Spinal cord (tissue), 10 donors: ENCODE results near the gene ERC1. TPM values are rescaled to one million over a fixed set of nuclear protein-coding genes. Genes with fewer than 3 reads are reported as not detected.
A peak's percentile ranks its signal among the peaks of the same experiment; 100 is the strongest.

Source experiments
- DNase-seq, 6 donors: peaks; one replicate each; pipeline versions ENCODE4 v3.0.0 to v3.0.0-alpha.2; 2013 to 2015; ENCODE audit warnings: low spot score in 6 of 6, low read depth in 4 of 6
- H3K27ac ChIP-seq: one replicate; pipeline ENCODE4 v1.5.1; 2013; ENCODE audit warnings: low read depth, low read length, control low read depth
- H3K27me3 ChIP-seq: one replicate; pipeline ENCODE4 v1.6.1; 2013; ENCODE audit warnings: low read length; ENCODE audit not compliant: control insufficient read depth, insufficient read depth
- H3K36me3 ChIP-seq: one replicate; pipeline ENCODE4 v1.6.1; 2013; ENCODE audit warnings: low read length; ENCODE audit not compliant: control insufficient read depth, insufficient read depth
- H3K4me1 ChIP-seq: one replicate; pipeline ENCODE4 v1.6.1; 2013; ENCODE audit warnings: low read length; ENCODE audit not compliant: control insufficient read depth, insufficient read depth
- H3K4me3 ChIP-seq: one replicate; pipeline ENCODE4 v1.5.1; 2013; ENCODE audit warnings: low read depth, low read length, control low read depth
- H3K9me3 ChIP-seq: one replicate; pipeline ENCODE4 v1.6.1; 2013; ENCODE audit warnings: low read length; ENCODE audit not compliant: control insufficient read depth, insufficient read depth
- WGBS: methylation state at CpG from one replicate; pipeline ENCODE4 v1.1.5; 2013; ENCODE audit warnings: missing lambda C conversion rate; ENCODE audit not compliant: insufficient coverage; 5-methylcytosine and 5-hydroxymethylcytosine counted together
- polyA plus RNA-seq, 2 donors: library from polyadenylated mRNA; unstranded; fragments of 120-200 nt; gene quantifications; one replicate each; pipeline ENCODE4 v1.2.1, GENCODE V29; 2013; ENCODE audit not compliant: insufficient read length in 2 of 2
- total RNA-seq, 2 donors: library from RNA; depleted of rRNA in 1 of 2; stranded (reverse); fragments of 120-200 nt in 1 of 2; fragments of >200 nt in 1 of 2; gene quantifications; one replicate each; pipeline versions ENCODE4 v1.2.3 to v1.2.4, GENCODE V29; 2013 to 2014
- donor health status: healthy.

The ERC1 gene
- total and polyA plus RNA-seq, 4 donors, result 44.3 to 75.5 (median 47.9) TPM

DNA sequence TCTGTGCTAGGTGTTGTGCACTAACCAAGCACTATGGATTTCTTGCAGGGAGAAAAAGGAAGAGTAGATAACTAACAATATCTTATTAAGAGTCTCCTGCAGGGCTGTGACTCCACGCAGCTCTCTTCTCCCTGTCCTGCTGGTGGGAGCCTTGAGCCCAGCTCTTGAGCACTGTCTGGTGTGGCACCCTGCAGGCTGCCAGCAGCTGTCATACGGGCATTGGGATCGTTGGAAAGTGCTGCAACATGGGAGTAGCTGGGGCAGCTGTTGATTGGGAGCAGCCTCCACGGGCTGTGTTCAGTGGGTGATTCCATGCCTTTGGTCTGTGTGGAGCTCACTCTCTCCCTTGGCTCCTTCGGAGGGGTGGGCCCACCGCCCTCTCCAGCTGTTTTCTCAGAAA, 478.0 kb downstream of the ERC1 start:
- whole genome bisulfite sequencing, result 55% methylated on average over 5 of the region's 6 CpGs
- Histone ChIP-seq H3K27me3 (no peaks in the 10 kb centered on the region), H3K4me1 (peaks cover 23% of the 10 kb centered on the region), H3K27ac (no peak overlapping the region), H3K4me3 (no peak overlapping the region), H3K36me3 (peaks cover 3% of the 10 kb centered on the region), H3K9me3 (no peaks in the 10 kb centered on the region)
- no peak for DNase-seq

DNA sequence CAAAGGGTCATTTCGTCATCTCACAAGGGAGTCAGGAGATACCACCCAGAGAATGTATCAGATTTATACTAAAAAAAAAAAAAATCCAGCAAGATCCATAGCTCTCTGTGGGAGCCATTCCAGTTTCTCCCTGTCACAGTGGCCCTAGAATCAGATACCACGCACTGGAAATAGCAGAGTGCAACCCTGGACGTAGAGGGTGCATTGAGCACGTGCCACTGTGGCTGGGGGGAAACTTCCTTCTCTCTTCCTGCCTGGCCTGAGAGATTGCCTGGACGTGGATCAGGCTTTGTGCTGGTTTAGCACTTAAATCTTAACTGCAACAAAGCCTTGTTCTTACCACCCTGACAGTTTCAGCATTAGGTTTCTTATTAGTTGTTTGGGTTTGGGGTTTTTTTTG, 479.0 kb downstream of the ERC1 start:
- Histone ChIP-seq H3K27ac (no peak overlapping the region), H3K4me3 (no peak overlapping the region), H3K36me3 (peaks cover 3% of the 10 kb centered on the region), H3K4me1 (peaks cover 23% of the 10 kb centered on the region), H3K9me3 (no peaks in the 10 kb centered on the region), H3K27me3 (no peaks in the 10 kb centered on the region)
- DNase-seq, result no peak
- 60% methylated on average over 1 of the region's 5 CpGs for WGBS

DNA sequence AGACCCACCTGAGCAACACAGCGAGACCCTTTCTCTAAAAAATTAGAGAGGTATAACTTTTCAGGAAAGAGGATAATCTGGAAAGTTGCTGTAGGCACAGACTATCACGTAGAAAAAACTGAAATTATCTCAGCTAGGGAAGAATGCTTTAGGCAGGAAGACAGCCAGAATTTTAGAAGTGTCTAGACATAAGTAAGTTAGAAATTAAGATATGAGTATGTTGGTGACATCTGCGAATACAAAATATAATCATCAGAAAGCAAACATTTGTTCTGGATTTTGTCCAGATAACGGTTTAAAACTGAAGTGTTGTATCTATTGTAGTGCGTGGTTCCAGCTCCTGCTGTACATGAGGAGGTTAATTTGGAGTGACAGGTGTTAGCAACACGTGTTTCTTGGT, 480.2 kb downstream of the ERC1 start:
- 94% methylated on average over 3 of the region's 6 CpGs for WGBS
- Histone ChIP-seq H3K36me3 (peaks cover 3% of the 10 kb centered on the region), H3K27me3 (no peaks in the 10 kb centered on the region), H3K4me3 (no peak overlapping the region), H3K27ac (no peak overlapping the region), H3K4me1 (peaks cover 23% of the 10 kb centered on the region), H3K9me3 (no peaks in the 10 kb centered on the region)
- DNase-seq, result no peak

DNA sequence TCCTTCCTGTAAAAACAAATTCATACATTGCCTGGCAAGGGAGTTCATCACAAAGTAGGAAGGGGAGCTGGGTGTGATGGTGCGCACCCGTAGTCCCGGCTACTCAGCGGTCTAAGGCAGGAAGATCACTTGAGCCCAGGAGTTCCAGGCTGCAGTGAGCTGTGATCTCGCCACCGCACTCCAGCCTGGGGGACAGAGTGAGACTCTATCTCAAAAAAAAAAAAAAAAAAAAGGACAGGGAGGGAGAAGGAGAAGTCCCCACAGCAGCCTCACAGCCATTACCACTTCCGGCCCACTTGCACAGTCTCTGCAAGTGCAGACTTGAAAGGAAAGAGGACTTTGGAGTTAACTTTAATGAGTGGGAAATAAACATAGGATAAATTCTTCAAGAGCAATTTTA, 482.4 kb downstream of the ERC1 start:
- WGBS, result 100% methylated on average over 4 of the region's 7 CpGs
- Histone ChIP-seq H3K4me1 (peaks cover 23% of the 10 kb centered on the region), H3K27me3 (no peaks in the 10 kb centered on the region), H3K27ac (peak overlapping the region; percentile 26), H3K36me3 (peaks cover 3% of the 10 kb centered on the region), H3K9me3 (no peaks in the 10 kb centered on the region), H3K4me3 (no peak overlapping the region)
- DNase-seq, result no peak

DNA sequence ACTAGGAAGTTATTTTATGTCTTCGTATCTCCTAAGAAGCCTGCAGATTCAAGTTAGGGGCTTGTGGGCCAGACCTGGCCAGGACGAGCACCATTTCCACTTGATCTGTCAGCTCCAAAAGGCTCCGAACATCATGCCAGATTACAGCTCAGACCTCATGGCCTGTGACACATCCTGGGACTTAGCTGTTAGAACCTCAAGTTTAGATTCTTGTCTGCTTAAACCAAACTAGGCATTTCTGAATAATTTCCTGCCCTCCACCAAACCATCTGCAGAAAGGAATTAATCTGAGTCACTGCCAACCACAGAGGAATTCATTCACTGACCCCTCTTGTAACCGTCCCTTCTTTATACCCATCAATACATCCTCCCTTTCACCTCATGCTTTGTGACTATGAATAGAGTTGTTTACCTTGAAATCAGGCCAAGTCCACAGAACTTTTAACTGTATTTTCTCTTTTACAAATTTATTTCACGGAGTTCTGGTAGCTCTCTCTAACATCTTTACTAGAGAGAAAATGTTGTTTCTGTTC, 483.1 kb downstream of the ERC1 start:
- Histone ChIP-seq H3K4me3 (no peak overlapping the region), H3K27me3 (no peaks in the 10 kb centered on the region)
- WGBS, result 30% methylated on average over 3 of the region's 5 CpGs

DNA sequence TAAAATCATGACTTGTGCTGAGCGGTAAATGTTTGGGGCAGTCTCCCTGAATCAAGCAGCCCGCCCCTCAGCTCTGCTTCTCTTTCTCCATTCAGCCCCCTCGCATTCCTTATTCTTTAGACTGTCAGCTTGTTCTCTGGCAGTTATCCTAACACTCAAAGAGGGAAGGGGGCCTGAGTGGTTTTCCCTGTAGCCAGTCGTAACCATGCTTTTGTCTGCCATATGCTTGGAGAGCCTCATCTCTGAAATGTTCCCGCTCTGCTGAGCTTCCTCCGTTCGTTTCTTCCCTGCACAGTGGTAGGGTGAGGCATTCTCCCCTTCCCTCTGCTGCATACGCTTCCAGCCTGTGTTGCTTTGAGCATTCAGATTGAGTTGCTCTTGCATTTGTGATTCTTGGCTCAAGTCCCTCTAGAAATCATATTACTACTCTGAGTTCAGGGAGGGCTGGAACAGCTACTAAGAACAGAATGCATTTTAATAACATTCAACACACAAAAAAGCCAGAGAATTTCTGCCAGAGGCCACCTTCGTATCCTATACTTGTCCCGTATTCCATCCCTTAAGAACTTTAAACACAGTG, 483.6 kb downstream of the ERC1 start:
- 11% methylated on average over 3 of the region's 10 CpGs for WGBS
- peak in 5 of 6 donors; percentile 31 to 88 (median 52) for DNase-seq
- no peak overlapping the region for H3K4me3 ChIP-seq

More for the DNA sequence above, 483.1 kb downstream of the ERC1 start:
- peak in 2 of 6 donors; percentile 17 to 64 for DNase-seq
- peaks cover 22% of the 10 kb centered on the region for H3K4me1 ChIP-seq
- peaks cover 3% of the 10 kb centered on the region for H3K36me3 ChIP-seq
- H3K9me3 ChIP-seq, result no peaks in the 10 kb centered on the region
- H3K27ac ChIP-seq, result peak overlapping the region; percentile 26

DNA sequence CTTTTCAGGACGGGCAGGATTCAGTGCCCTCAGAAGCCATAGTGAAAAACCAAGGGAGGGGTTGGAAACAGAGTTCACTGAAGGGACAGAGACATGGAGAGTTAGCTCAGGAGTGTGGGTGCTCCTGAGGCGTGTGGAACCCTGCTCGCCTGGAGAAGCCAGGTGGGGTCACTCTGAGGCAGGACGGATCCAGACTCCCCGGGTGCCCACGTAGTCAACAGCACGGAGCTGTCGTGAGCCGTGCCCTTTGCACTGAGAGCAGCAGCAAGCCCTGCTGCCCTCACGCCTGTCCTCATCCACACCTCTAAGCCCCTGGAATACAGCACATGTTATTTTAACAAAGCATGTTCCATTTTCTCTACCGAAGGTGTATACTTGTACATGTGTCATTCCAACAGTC, 488.6 kb downstream of the ERC1 start:
- Histone ChIP-seq H3K27me3 (no peaks in the 10 kb centered on the region), H3K9me3 (no peaks in the 10 kb centered on the region), H3K27ac (no peak overlapping the region), H3K4me1 (no peaks in the 10 kb centered on the region), H3K36me3 (no peaks in the 10 kb centered on the region), H3K4me3 (no peak overlapping the region)
- no peak for DNase-seq
- WGBS, result 95% methylated on average over 9 of the region's 11 CpGs

More for the DNA sequence above, 483.6 kb downstream of the ERC1 start:
- Histone ChIP-seq H3K4me1 (peaks cover 19% of the 10 kb centered on the region), H3K27ac (peak overlapping the region; percentile 26), H3K27me3 (no peaks in the 10 kb centered on the region), H3K9me3 (no peaks in the 10 kb centered on the region), H3K36me3 (no peaks in the 10 kb centered on the region)

DNA sequence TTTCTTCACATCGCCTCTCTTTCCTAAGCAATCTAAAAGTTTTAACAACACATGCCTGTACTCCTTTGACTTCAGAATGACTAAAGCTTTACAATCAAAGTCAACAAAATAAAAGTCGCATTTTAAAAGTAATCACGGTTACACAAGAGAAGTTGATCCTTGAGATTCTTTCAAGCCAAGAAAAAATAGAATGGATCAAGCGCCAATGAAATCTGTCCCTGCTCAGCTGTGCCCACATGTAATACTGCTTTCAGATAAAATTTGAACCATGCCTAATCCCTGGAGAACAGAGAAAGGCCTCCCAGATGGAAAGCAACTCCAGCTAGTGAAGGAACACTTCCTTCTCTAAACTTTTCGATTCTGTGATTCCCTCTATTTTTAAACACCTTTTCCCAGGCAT, 490.3 kb downstream of the ERC1 start:
- Histone ChIP-seq H3K4me3 (no peak overlapping the region), H3K9me3 (no peaks in the 10 kb centered on the region), H3K4me1 (no peaks in the 10 kb centered on the region), H3K27me3 (no peaks in the 10 kb centered on the region), H3K36me3 (no peaks in the 10 kb centered on the region), H3K27ac (no peak overlapping the region)
- DNase-seq, result no peak
- 67% methylated on average over 4 of the region's 5 CpGs for WGBS

DNA sequence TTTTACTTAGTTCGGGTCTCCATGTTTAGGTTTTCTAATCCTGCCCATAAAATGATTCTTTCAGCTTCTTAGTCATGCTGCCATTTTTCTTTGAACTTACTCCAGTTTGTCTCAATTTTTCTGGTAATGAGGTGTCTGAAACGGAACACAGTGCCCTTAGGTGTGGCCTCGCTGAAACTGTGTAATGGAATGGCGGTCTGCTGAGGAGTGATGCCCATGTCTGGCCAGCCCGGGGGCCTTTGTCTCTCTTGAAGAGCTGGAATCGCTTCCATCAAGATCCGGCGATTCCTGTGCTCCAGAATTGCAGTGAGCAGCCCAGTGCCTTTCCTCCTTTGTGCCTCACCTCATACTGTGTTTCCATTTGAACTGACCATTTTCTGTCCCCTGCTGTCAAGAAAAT, 490.9 kb downstream of the ERC1 start:
- 77% methylated on average over 7 of the region's 8 CpGs for WGBS
- H3K4me3 ChIP-seq, result no peak overlapping the region
- no peaks in the 10 kb centered on the region for H3K4me1 ChIP-seq
- no peaks in the 10 kb centered on the region for H3K36me3 ChIP-seq
- H3K27ac ChIP-seq, result no peak overlapping the region
- no peaks in the 10 kb centered on the region for H3K27me3 ChIP-seq
- H3K9me3 ChIP-seq, result no peaks in the 10 kb centered on the region
- no peak for DNase-seq

DNA sequence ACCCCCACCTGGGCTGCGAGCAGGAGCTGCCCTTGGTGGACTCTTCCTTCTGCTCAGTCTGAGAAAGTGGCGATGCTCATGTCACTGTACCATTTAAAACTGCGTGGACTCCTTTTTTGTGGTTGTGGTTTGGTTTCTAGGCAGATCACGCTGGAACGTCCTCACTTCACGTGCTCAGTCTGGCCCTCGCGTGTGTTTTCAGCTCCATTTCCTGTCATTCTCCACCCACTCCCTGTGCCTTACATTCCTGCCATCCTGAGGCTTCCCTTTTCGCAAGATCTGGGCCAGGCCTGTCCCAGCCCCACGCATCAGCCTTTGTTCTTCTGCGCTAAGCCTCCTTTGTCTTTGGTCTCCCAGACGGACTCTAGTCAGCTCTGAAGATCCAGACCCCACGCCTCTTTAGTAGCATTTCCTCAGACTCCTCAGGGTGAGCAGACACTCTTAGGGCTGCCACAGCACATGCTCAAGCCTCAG, 497.9 kb downstream of the ERC1 start:
- WGBS, result 77% methylated on average over 12 of the region's 13 CpGs
- no peak for DNase-seq
- Histone ChIP-seq H3K9me3 (no peaks in the 10 kb centered on the region), H3K36me3 (peaks cover 18% of the 10 kb centered on the region), H3K27ac (no peak overlapping the region), H3K27me3 (no peaks in the 10 kb centered on the region), H3K4me3 (no peak overlapping the region), H3K4me1 (peaks cover 6% of the 10 kb centered on the region)
